HUES64 (cell line): Measurements from ENCODE around the gene OR6B3.
"Not testable (repeated sequence)": the region's sequence is repeated elsewhere in the genome, so short reads cannot be mapped to it uniquely, and the experiment has no call there.

ENCODE experiments used
- H3K27ac ChIP-seq: 2 replicates; pipeline ENCODE4 v1.7.0; 2013; ENCODE audit warnings: low read depth, low read length, inconsistent platforms
- H3K27me3 ChIP-seq: 2 replicates; pipeline ENCODE4 v1.6.1; 2013; ENCODE audit warnings: mild to moderate bottlenecking, low read length; ENCODE audit not compliant: insufficient read depth
- H3K36me3 ChIP-seq: 2 replicates; pipeline ENCODE4 v1.6.1; 2013; ENCODE audit warnings: mild to moderate bottlenecking, low read length; ENCODE audit not compliant: insufficient read depth
- H3K4me1 ChIP-seq: 2 replicates; pipeline ENCODE4 v1.6.1; 2013; ENCODE audit warnings: mild to moderate bottlenecking, low read length, moderate library complexity; ENCODE audit not compliant: insufficient read depth
- H3K4me3 ChIP-seq: 2 replicates; pipeline ENCODE4 v1.5.1; 2013; ENCODE audit warnings: mild to moderate bottlenecking, low read length, moderate library complexity
- H3K9ac ChIP-seq: 2 replicates; pipeline ENCODE4 v1.6.1; 2013; ENCODE audit warnings: mild to moderate bottlenecking, low read depth, low read length
- H3K9me3 ChIP-seq: 2 replicates; pipeline ENCODE4 v1.6.1; 2013; ENCODE audit warnings: low read depth, low read length; ENCODE audit not compliant: insufficient read depth
- WGBS: fragments of 150-250, 120-280 bp; methylation state at CpG from one replicate; pipeline ENCODE4 v1.1.7; 2013; ENCODE audit warnings: missing lambda C conversion rate; 5-methylcytosine and 5-hydroxymethylcytosine counted together

OR6B3 gene

DNA sequence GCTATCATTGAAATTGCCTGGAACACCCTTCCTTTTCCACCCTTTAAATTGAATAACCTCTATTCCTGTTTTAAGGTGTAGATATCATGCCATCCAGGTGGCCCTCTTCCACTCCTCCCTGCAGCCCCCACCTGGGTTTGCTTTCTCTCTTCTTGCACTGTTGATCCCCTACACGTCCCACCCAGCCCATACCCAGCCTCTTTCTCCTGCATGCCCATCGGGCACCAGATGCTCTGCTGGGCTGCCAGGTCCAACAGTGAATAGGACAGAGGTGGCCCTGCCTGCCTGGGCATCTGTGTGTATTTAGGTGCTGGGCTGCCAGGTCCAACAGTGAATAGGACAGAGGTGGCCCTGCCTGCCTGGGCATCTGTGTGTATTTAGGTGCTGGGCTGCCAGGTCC lies 9.2 kb downstream of the OR6B3 start:
- H3K27me3 ChIP-seq: peaks cover 11% of the 10 kb centered on the region
- not testable (repeated sequence) for H3K27ac ChIP-seq, H3K4me3 ChIP-seq, H3K9me3 ChIP-seq, H3K9ac ChIP-seq, H3K4me1 ChIP-seq, H3K36me3 ChIP-seq
- WGBS: 72% methylated on average over 2 of the region's 2 CpGs

DNA sequence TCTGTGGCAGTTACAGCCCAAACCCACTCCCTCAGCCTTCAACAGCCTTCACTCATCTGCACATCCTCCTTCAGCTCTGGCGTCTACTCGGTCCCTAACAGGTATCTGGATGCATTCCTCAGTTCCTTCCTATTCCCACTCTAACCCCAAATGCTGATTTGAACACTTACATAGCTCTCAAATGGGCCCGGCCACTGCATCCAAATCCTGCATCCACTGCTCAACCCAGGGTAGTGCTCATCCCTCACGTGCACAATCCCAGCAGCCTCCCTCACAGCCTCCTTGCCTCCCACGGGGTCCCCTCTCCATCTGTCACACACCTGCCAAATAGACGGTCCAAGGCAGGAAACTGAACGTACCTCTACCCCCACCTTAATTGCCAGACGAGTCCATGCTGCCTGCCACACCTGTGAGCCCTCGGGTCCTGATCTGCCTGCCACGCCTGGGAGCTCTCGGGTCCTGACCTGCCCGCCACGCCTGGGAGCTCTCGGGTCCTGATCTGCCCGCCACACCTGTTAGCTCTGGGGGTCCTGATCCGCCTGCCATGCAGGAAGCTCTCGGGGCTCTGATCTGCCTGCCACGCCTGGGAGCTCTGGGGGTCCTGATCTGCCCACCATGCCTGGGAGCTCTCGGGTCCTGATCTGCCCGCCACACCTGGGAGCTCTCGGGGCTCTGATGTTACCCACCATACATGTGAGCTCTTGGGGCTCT lies 9.9 kb downstream of the OR6B3 start:
- H3K9me3 ChIP-seq: no peaks in the 10 kb centered on the region
- no peak overlapping the region for H3K9ac ChIP-seq
- H3K36me3 ChIP-seq: no peaks in the 10 kb centered on the region
- H3K27ac ChIP-seq: no peak overlapping the region
- H3K27me3 ChIP-seq: peaks cover 16% of the 10 kb centered on the region
- H3K4me3 ChIP-seq: no peak overlapping the region
- WGBS: 87% methylated on average over 21 of the region's 21 CpGs
- no peaks in the 10 kb centered on the region for H3K4me1 ChIP-seq

- Histone ChIP-seq H3K4me3 (no peak overlapping the region), H3K36me3 (no peaks in the 10 kb centered on the region), H3K27ac (no peak overlapping the region), H3K27me3 (peaks cover 16% of the 10 kb centered on the region; the same call in 1 of the 2 replicates), H3K4me1 (no peaks in the 10 kb centered on the region), H3K9me3 (no peaks in the 10 kb centered on the region), H3K9ac (no peak overlapping the region)
- WGBS: 92% methylated on average over 11 of the region's 11 CpGs
These were observed 10.6 kb downstream of the OR6B3 start for GRCh38 chr2:240042740-240043139.

GRCh38 chr2:240041363-240041762 lies 12.0 kb downstream of the OR6B3 start:
- Histone ChIP-seq H3K27ac (no peak overlapping the region), H3K4me3 (no peak overlapping the region), H3K9ac (no peak overlapping the region), H3K27me3 (peaks cover 30% of the 10 kb centered on the region; the same call in 1 of the 2 replicates), H3K36me3 (no peaks in the 10 kb centered on the region), H3K9me3 (no peaks in the 10 kb centered on the region), H3K4me1 (no peaks in the 10 kb centered on the region)
- WGBS: 87% methylated on average over 6 of the region's 6 CpGs

DNA sequence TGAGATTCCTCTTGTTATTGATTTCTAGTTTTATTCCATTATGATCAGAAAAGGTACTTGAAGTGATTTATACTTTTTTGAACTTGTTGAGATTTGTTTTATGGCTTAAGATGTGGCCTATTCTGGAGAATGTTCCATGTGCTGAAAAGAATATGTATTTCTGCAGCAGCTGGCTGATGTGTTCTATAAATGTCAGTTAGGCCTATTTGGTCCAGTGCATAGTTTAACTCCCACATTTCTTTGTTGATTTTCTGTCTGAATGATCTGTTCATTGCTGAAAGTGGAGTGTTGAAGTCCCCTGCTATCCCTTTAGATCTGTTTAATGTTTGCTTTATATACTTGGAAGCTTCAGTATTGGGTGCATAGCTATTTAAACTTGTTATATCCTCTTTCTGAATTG lies 16.0 kb downstream of the OR6B3 start:
- Histone ChIP-seq H3K27me3 (peaks cover 53% of the 10 kb centered on the region), H3K4me1 (no peaks in the 10 kb centered on the region), H3K27ac (no peak overlapping the region), H3K9me3 (no peaks in the 10 kb centered on the region), H3K4me3 (no peak overlapping the region), H3K9ac (no peak overlapping the region), H3K36me3 (no peaks in the 10 kb centered on the region)

DNA sequence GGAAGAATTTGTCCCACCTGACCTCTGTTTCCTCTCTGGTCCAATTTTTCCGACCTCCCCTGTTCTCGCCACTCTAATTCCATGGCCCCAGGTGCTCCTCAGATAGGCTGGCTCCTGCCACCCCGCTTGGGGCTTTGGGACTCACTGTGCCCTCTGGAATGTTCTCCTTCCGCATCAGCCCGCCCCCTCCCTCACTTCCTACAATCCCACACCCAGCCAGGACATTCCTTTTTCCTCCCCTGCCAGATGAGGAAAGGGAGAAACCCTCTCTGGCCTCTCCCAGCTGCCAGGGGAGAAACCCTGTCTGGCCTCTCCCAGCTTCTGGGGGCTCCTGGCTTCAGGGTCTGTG lies 20.0 kb downstream of the OR6B3 start:
- Histone ChIP-seq H3K27ac (no peak overlapping the region), H3K27me3 (peaks cover 50% of the 10 kb centered on the region), H3K4me1 (no peaks in the 10 kb centered on the region), H3K4me3 (no peak overlapping the region), H3K36me3 (no peaks in the 10 kb centered on the region), H3K9ac (no peak overlapping the region), H3K9me3 (no peaks in the 10 kb centered on the region)
- WGBS: 61% methylated on average over 5 of the region's 5 CpGs

DNA sequence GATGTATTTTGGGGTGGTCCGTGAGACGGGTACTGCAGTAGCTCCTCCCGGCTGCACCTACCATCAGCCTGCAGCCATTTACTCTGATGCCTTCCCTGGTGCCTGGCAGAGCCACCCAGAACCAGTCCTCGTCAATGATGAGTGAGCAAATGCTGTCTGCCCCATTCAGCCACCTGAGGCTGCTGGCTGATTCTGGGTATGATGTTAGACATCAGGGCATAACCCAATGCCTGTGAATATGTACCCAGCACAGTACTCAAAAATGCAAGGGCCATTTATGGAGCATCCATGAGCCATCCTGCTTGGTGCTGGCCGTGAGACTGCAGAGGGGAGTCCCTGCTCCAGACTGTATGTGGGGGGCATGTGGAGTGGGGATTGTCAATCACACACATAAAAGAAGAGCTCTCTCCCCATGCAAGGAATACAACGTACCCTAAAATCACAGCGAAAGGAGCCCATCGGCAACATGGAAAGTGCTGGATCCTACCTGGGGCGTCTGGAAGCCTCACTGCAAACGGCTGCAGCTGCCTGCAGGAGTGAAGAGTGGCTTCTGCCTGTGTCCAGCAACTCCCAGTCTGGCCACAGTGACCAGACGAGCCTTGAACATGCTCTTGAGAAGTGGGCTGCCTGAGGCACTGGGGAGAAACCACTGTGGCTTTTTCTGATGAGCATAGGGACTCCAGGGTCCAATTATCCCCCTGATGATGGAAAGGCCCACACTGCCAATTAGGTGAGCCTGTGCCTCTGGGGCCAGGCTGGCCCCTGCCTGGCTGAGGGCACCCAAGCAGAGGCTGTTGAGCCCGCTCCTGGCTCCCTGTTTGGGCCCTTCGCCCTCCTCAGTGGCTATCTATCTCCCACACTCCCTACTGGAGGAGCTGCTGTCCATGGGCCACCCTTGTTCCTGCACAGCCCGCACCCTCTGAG lies 20.7 kb downstream of the OR6B3 start:
- H3K27me3 ChIP-seq: peaks cover 48% of the 10 kb centered on the region
- no peak overlapping the region for H3K9ac ChIP-seq
- H3K4me3 ChIP-seq: no peak overlapping the region
- H3K4me1 ChIP-seq: no peaks in the 10 kb centered on the region
- 88% methylated on average over 14 of the region's 14 CpGs for WGBS
- H3K9me3 ChIP-seq: no peaks in the 10 kb centered on the region
- no peaks in the 10 kb centered on the region for H3K36me3 ChIP-seq
- no peak overlapping the region for H3K27ac ChIP-seq

- no peak within 1 kb of the TSS for H3K4me3 ChIP-seq
- no peak within 1 kb of the TSS for H3K27ac ChIP-seq
- no peaks in the 10 kb centered on the region for H3K4me1 ChIP-seq
- no peak within 1 kb of the TSS for H3K9ac ChIP-seq
- peaks cover 32% of the 10 kb centered on the region for H3K27me3 ChIP-seq
- no peaks in the 10 kb centered on the region for H3K36me3 ChIP-seq
- WGBS: 76% methylated on average over 6 of the region's 6 CpGs
- H3K9me3 ChIP-seq: no peaks in the 10 kb centered on the region
These were observed 22.8 kb downstream of the OR6B3 start, which contains the start of gene OR6B2 for GRCh38 chr2:240030379-240031094. OR6B2 (minus strand) TSS chr2:240030429; CDS start chr2:240030429, 0 bp downstream.

DNA sequence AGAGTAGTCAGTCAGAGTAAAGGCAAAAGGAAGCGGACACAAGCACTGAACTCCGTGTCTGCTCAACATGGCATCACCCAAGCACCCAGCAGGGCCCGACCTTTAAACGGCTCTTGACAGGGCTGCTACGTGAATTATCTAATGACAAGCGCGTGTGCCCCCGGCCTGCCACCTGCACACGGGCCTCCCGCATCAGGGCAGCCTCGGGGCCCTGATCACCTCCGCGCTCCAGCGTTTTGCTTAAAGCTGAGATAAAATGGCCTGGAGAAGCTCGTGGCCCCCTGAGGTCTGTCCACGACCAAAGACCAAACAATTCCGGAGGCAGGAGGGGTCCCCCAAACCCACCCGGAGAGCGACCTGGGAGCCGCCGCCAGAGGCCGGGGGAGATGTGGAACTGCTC lies 28.6 kb downstream of the OR6B3 start:
- Histone ChIP-seq H3K4me1 (peaks cover 8% of the 10 kb centered on the region; the same call in 1 of the 2 replicates), H3K9ac (peak overlapping the region; percentile 94), H3K27ac (no peak overlapping the region), H3K27me3 (peaks cover 6% of the 10 kb centered on the region; the same call in 1 of the 2 replicates), H3K36me3 (peaks cover 17% of the 10 kb centered on the region), H3K9me3 (no peaks in the 10 kb centered on the region), H3K4me3 (peak overlapping the region; percentile 99)
- under 1% methylated on average over 22 of the region's 22 CpGs for WGBS

- Histone ChIP-seq H3K9ac (no peak overlapping the region), H3K9me3 (no peaks in the 10 kb centered on the region), H3K36me3 (peaks cover 25% of the 10 kb centered on the region), H3K4me3 (peak overlapping the region; percentile 99), H3K27me3 (peaks cover 6% of the 10 kb centered on the region; the same call in 1 of the 2 replicates), H3K4me1 (peaks cover 8% of the 10 kb centered on the region; the same call in 1 of the 2 replicates), H3K27ac (no peak overlapping the region)
- 87% methylated on average over 7 of the region's 9 CpGs for WGBS
These were observed 29.5 kb downstream of the OR6B3 start for GRCh38 chr2:240023792-240024191.
